ENCODE measurements around the gene ZBTB3.
A peak's percentile ranks its signal among the peaks of the same experiment; 100 is the strongest.

ZBTB3 gene

DNA sequence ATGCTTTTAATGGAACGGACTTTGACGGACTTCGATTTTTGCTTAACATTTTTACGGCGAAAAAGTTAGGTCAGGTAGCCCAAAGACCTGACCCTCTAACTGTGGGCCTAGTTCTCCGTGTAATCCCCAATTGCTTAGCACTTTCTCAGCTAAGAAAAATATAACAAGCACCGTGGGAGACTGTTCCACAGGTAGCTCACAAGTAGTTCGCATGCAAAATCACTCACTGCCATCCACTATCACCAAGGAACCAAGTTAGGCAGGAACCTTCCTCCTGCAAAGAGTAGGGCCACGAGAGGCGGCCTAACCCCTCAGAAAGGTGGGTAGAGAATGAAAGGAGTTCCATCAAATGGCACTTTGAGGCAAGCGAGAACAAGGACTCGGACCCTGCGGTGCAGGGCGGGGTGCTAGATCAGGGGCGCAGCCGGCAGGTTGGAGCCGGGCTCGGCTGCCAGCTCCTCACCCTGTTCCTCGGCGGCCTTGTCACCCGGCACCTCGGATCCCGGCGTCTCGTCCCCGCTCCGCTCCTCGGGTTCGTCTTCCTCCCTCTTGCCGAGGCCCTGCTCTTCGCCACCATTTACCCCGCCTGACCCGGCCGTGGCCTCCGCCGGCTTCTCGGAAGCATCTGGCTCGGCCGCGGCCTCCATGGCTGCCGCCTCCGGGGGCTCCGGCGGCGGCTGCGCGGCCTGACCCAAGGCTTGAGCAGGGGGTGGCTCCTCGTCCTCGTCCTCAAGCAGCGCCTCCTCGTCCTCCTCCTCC, 27.6 kb downstream of the ZBTB3 start:
- no peaks in the 10 kb centered on the region for H3K27me3 Mint-ChIP-seq (ENCODE audit: low read depth)
- peaks cover 39% of the 10 kb centered on the region for H3K36me3 Mint-ChIP-seq (ENCODE audit: low read depth)
- H3K4me3 Mint-ChIP-seq, result peak overlapping the region; percentile 87 to 98 (median 91)
- TF ChIP-seq, protein P1, sequence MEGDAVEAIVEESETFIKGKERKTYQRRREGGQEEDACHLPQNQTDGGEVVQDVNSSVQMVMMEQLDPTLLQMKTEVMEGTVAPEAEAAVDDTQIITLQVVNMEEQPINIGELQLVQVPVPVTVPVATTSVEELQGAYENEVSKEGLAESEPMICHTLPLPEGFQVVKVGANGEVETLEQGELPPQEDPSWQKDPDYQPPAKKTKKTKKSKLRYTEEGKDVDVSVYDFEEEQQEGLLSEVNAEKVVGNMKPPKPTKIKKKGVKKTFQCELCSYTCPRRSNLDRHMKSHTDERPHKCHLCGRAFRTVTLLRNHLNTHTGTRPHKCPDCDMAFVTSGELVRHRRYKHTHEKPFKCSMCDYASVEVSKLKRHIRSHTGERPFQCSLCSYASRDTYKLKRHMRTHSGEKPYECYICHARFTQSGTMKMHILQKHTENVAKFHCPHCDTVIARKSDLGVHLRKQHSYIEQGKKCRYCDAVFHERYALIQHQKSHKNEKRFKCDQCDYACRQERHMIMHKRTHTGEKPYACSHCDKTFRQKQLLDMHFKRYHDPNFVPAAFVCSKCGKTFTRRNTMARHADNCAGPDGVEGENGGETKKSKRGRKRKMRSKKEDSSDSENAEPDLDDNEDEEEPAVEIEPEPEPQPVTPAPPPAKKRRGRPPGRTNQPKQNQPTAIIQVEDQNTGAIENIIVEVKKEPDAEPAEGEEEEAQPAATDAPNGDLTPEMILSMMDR (IDR thresholded peaks at IDR 0.05; ENCODE audit: unreplicated experiment in 3 of 3), result no peak
- peaks cover 44% of the 10 kb centered on the region for H3K4me1 Mint-ChIP-seq
- H3K9me3 Mint-ChIP-seq, result no peaks in the 10 kb centered on the region
- H3K27ac Mint-ChIP-seq, result peak overlapping the region; percentile 80 to 100 (median 89)

DNA sequence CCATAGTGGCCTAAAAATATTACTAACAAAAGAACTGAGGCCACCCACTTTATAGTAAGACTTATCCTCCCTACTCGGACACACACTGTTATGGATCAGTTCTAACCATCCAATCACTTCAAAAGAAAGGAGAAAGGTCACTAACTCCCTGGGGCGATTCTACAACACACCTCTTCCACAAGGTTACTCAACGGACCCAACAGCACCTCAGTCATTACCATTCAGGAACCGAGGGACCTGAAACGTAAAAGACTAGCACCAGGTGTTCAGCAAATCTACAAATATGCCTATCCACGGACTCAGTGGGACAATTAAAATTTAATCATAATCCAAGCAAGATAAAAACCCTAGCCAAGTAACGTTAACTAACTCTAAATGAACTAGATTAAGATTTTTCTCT, 28.3 kb downstream of the ZBTB3 start:
- Mint-ChIP-seq H3K4me1 (peaks cover 44% of the 10 kb centered on the region), H3K4me3 (peak overlapping the region; percentile 87 to 98 (median 91)), H3K9me3 (no peaks in the 10 kb centered on the region), H3K36me3 (ENCODE audit: low read depth) (peaks cover 45% of the 10 kb centered on the region), H3K27me3 (ENCODE audit: low read depth) (no peaks in the 10 kb centered on the region), H3K27ac (peak overlapping the region; percentile 80 to 100 (median 89))
- TF ChIP-seq, protein P1 (IDR thresholded peaks at IDR 0.05; ENCODE audit: unreplicated experiment in 3 of 3), result no peak

DNA sequence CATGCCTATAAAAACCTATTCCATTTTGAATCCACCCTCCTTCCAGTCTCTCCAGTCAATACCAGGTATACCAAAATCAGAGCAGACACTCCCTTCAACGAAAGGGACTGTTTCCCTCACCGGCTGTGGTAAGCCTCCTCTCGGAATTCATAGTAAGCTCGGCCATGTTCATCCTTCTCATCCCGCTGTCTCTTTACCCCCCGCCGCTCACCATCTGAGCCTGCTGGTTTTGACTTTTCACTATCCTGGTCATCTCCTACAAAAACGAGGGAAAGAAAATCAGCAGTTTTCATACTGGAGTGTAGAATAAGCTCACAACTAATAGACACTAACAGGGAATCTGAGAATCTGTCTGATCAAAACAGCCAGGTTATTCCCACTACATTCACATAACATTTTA, 29.8 kb downstream of the ZBTB3 start:
- Mint-ChIP-seq H3K27me3 (ENCODE audit: low read depth) (no peaks in the 10 kb centered on the region), H3K4me3 (peak overlapping the region; percentile 87 to 98 (median 91)), H3K9me3 (no peaks in the 10 kb centered on the region), H3K27ac (peak overlapping the region; percentile 15 to 100 (median 15)), H3K36me3 (ENCODE audit: low read depth) (peaks cover 58% of the 10 kb centered on the region), H3K4me1 (peaks cover 39% of the 10 kb centered on the region)
- TF ChIP-seq, protein P1 (IDR thresholded peaks at IDR 0.05; ENCODE audit: unreplicated experiment in 3 of 3), result no peak

GRCh38 chr11:62721994-62722393, 32.0 kb downstream of the ZBTB3 start:
- peak overlapping the region; percentile 7 to 59 (median 49) for H3K27ac Mint-ChIP-seq
- H3K9me3 Mint-ChIP-seq, result no peaks in the 10 kb centered on the region
- H3K4me3 Mint-ChIP-seq, result peak overlapping the region; percentile 48 to 69 (median 67)
- peaks cover 76% of the 10 kb centered on the region for H3K36me3 Mint-ChIP-seq (ENCODE audit: low read depth)
- no peaks in the 10 kb centered on the region for H3K27me3 Mint-ChIP-seq (ENCODE audit: low read depth)
- TF ChIP-seq, protein P1 (IDR thresholded peaks at IDR 0.05; ENCODE audit: unreplicated experiment in 3 of 3), result peak in 1 of 3 experiments; percentile 12
- H3K4me1 Mint-ChIP-seq, result peaks cover 30% of the 10 kb centered on the region

DNA sequence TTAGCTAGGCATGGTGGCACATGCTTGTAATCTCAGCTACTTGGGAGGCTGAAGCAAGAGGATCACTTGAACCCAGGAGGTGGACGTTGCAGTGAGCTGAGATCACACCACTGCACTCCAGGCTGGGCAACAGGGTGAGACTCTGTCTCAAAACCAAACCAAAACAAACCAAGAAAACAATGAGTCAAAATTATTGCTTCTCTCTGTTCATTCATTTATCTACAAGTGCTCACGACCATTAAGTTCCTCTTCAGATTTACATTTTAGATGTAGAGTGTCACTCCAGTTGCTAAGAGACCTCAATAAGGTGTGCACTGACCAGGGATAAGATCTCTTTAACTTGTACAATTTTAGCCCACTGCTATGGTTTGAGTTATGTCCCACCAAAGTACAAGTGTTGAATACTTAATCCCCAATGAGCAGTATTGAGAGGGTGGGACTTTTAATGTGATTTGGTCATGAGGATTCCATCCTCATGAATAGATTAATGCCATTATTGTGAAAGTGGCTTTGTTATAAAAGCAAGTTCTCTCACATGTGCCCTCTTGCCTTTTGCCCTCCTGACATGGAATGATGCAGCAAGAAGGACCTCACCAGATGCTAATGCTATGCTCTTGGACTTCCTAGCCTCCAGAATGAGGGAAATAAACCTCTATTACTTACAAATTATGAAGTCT, 34.5 kb downstream of the ZBTB3 start:
- TF ChIP-seq, protein P1 (IDR thresholded peaks at IDR 0.05; ENCODE audit: unreplicated experiment in 3 of 3), result no peak
- Mint-ChIP-seq H3K4me1 (peaks cover 15% of the 10 kb centered on the region), H3K27ac (no peak overlapping the region), H3K4me3 (no peak overlapping the region), H3K9me3 (no peaks in the 10 kb centered on the region), H3K27me3 (ENCODE audit: low read depth) (no peaks in the 10 kb centered on the region), H3K36me3 (ENCODE audit: low read depth) (peaks cover 92% of the 10 kb centered on the region)
